NCI-H524 (cell line): ENCODE results near the gene EXTL1.

ENCODE experiments used
- DNase-seq, 2 experiments: peaks; one replicate each; lab custom pipeline; 2025; lab: John Stamatoyannopoulos, UW

EXTL1 gene

GRCh38 chr1:25996966-25997827, 24.4 kb upstream of the EXTL1 start:
- DNase-seq: peak; percentile 21 to 62

- DNase-seq: peak; percentile 97 to 99
Observed at GRCh38 chr1:25997828-25998761, 23.5 kb upstream of the EXTL1 start, which contains the start of gene PAFAH2. TSS of gene PAFAH2 (minus strand) at chr1:25998063. CDS start at chr1:25990816, 7,247 bp downstream.

GRCh38 chr1:25999041-25999800, 22.4 kb upstream of the EXTL1 start:
- peak in 1 of 2 experiments; percentile 24 for DNase-seq

GRCh38 chr1:26003262-26003661, 18.3 kb upstream of the EXTL1 start:
- no peak for DNase-seq

- DNase-seq: no peak
Observed at GRCh38 chr1:26003756-26004155, 17.8 kb upstream of the EXTL1 start.

GRCh38 chr1:26005434-26006105, 16.0 kb upstream of the EXTL1 start:
- DNase-seq: no peak

- no peak for DNase-seq
Observed at GRCh38 chr1:26006710-26007109, 14.9 kb upstream of the EXTL1 start.

GRCh38 chr1:26009796-26010447, 11.7 kb upstream of the EXTL1 start:
- peak in 1 of 2 experiments; percentile 64 for DNase-seq

- no peak for DNase-seq
Observed at GRCh38 chr1:26010825-26011224, 10.8 kb upstream of the EXTL1 start.

GRCh38 chr1:26012864-26013263, 8.7 kb upstream of the EXTL1 start:
- DNase-seq: no peak

GRCh38 chr1:26014179-26014578, 7.4 kb upstream of the EXTL1 start:
- no peak for DNase-seq

- DNase-seq: no peak
Observed at GRCh38 chr1:26015358-26015757, 6.2 kb upstream of the EXTL1 start.

- peak; percentile 37 to 83 for DNase-seq
Observed at GRCh38 chr1:26016258-26016952, 5.2 kb upstream of the EXTL1 start.

- DNase-seq: peak in 1 of 2 experiments; percentile 28
Observed at GRCh38 chr1:26016953-26017545, 4.5 kb upstream of the EXTL1 start.

GRCh38 chr1:26017606-26018005, 4.0 kb upstream of the EXTL1 start:
- DNase-seq: peak in 1 of 2 experiments; percentile 50

- no peak for DNase-seq
Observed at GRCh38 chr1:26019641-26020315, 1.8 kb upstream of the EXTL1 start.

- no peak for DNase-seq
Observed at GRCh38 chr1:26020330-26020768, 1.2 kb upstream of the EXTL1 start.

GRCh38 chr1:26020941-26021646, 481 bp upstream of the EXTL1 start:
- no peak for DNase-seq
